Cardiac muscle cell (in vitro differentiated cells and primary cell): Measurements from ENCODE around the gene ZNF670. TPM values are rescaled to one million over a fixed set of nuclear protein-coding genes. Genes with fewer than 3 reads are reported as not detected.

Experiments
- DNase-seq, 2 donors: peaks; one replicate each; pipeline versions ENCODE4 v3.0.0 to v3.0.0-alpha.2; 2010 to 2017; ENCODE audit warnings: low read depth in 1 of 2, low spot score in 1 of 2
- H3K27ac ChIP-seq: fragments of 200-600 bp; sonication (generic); 2 replicates; pipeline ENCODE4 v1.5.1; 2016
- H3K27me3 ChIP-seq: fragments of 200-600 bp; sonication (generic); 2 replicates; pipeline ENCODE4 v1.6.0; 2016; ENCODE audit warnings: control low read depth
- H3K36me3 ChIP-seq: fragments of 200-600 bp; sonication (generic); 2 replicates; pipeline ENCODE4 v1.5.1; 2016; ENCODE audit warnings: control low read depth
- H3K4me1 ChIP-seq: fragments of 200-600 bp; sonication (generic); 2 replicates; pipeline ENCODE4 v1.8.1; 2017; ENCODE audit warnings: low read depth, mild to moderate bottlenecking, mixed run types
- H3K4me3 ChIP-seq: fragments of 200-600 bp; sonication (generic); 2 replicates; pipeline ENCODE4 v1.5.1; 2016; ENCODE audit warnings: mild to moderate bottlenecking
- H3K9me3 ChIP-seq: fragments of 200-600 bp; sonication (generic); 2 replicates; pipeline ENCODE4 v1.5.1; 2017; ENCODE audit warnings: low read depth, mild to moderate bottlenecking, control low read depth
- CTCF ChIP-seq: IDR thresholded peaks from 2 replicates; pipeline ENCODE4 v1.5.1; 2012; ENCODE audit warnings: low read depth, mild to moderate bottlenecking, low read length
- polyA plus RNA-seq: library from polyadenylated mRNA; unstranded; fragments of >200 nt; fragmentation: Nextera tagmentation; extraction: Ambion mirVana; gene quantifications from 2 replicates; pipeline ENCODE4 v1.2.1, GENCODE V29; 2016
- total RNA-seq: library from RNA; depleted of rRNA; stranded (reverse); fragments of >200 nt; gene quantifications from 2 replicates; pipeline ENCODE4 v1.2.3, GENCODE V29; 2016

Gene ZNF670
- total and polyA plus RNA-seq, 2 experiments from 2014 or later = 1.3 to 1.4 TPM

DNA sequence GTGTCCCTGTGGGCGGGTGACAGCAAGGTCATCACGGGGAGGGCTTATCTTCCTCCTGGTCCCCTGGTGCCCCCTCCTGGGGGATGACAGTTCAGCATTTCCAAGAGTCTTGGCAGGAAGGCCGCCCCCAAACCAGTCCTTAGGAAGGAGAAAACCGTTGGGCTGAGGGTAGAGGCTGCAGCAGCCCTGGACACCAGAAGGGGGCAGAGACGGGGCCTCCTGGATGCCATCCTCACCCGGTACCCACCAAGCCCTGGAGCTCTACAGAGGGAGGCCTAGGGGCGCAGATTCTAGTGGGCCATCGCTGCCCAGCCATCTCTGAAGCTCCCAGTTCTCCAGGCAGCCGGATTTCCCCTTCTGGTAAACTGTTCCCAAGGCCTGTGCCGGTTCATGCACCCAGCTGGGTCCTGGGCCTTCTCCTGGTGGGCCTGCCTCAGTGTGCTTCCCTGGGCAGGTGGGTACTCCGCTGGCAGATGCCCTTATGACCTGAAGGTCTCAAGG, 40.4 kb upstream of the ZNF670 start:
- TF ChIP-seq CTCF = peak; percentile 17
- Histone ChIP-seq H3K9me3 (no peaks in the 10 kb centered on the region), H3K27me3 (no peaks in the 10 kb centered on the region), H3K27ac (no peak overlapping the region), H3K4me1 (no peaks in the 10 kb centered on the region), H3K4me3 (no peak overlapping the region), H3K36me3 (no peaks in the 10 kb centered on the region)
- DNase-seq = peak; percentile 47 to 80

- H3K27ac ChIP-seq = no peak overlapping the region
- peaks cover 4% of the 10 kb centered on the region for H3K4me1 ChIP-seq
- H3K36me3 ChIP-seq = no peaks in the 10 kb centered on the region
- TF ChIP-seq CTCF = no peak
- DNase-seq = no peak
- no peaks in the 10 kb centered on the region for H3K9me3 ChIP-seq
- H3K4me3 ChIP-seq = no peak overlapping the region
- H3K27me3 ChIP-seq = no peaks in the 10 kb centered on the region
Observed at GRCh38 chr1:247115545-247115944, 36.9 kb upstream of the ZNF670 start.

GRCh38 chr1:247115141-247115510, 36.5 kb upstream of the ZNF670 start:
- no peak for DNase-seq
- no peak for TF ChIP-seq CTCF
- Histone ChIP-seq H3K36me3 (no peaks in the 10 kb centered on the region), H3K4me3 (no peak overlapping the region), H3K4me1 (peaks cover 4% of the 10 kb centered on the region), H3K27ac (no peak overlapping the region), H3K9me3 (no peaks in the 10 kb centered on the region), H3K27me3 (no peaks in the 10 kb centered on the region)

GRCh38 chr1:247114351-247115140, 35.9 kb upstream of the ZNF670 start:
- no peak for TF ChIP-seq CTCF
- no peak overlapping the region for H3K4me3 ChIP-seq
- no peaks in the 10 kb centered on the region for H3K9me3 ChIP-seq
- DNase-seq = no peak
- no peak overlapping the region for H3K27ac ChIP-seq
- H3K4me1 ChIP-seq = peaks cover 4% of the 10 kb centered on the region
- H3K27me3 ChIP-seq = no peaks in the 10 kb centered on the region
- no peaks in the 10 kb centered on the region for H3K36me3 ChIP-seq

- Histone ChIP-seq H3K36me3 (no peaks in the 10 kb centered on the region), H3K27me3 (no peaks in the 10 kb centered on the region), H3K4me1 (peaks cover 4% of the 10 kb centered on the region), H3K4me3 (no peak overlapping the region), H3K9me3 (no peaks in the 10 kb centered on the region), H3K27ac (no peak overlapping the region)
- no peak for TF ChIP-seq CTCF
- no peak for DNase-seq
Observed at GRCh38 chr1:247113733-247114271, 35.2 kb upstream of the ZNF670 start.
